HEK293T (cell line): Measurements from ENCODE around the gene CDCA3.

Experiments
- ARNT ChIP-seq: fragments of 450-650 bp; IDR thresholded peaks from 2 replicates; pipeline ENCODE4 v1.6.1; 2017; ENCODE audit warnings: mild to moderate bottlenecking
- BHLHE40 ChIP-seq: fragments of 450-650 bp; IDR thresholded peaks from 2 replicates; pipeline ENCODE4 v1.6.1; 2016; ENCODE audit warnings: mild to moderate bottlenecking, moderate library complexity, borderline replicate concordance
- CTBP1 ChIP-seq: fragments of 450-650 bp; IDR thresholded peaks from 2 replicates; pipeline ENCODE4 v1.6.1; 2016; ENCODE audit warnings: borderline replicate concordance
- ELF4 ChIP-seq: fragments of 450-650 bp; IDR thresholded peaks from 2 replicates; pipeline ENCODE4 v1.6.1; 2017; ENCODE audit warnings: antibody characterized with exemption
- FOXA1 ChIP-seq: fragments of 450-650 bp; IDR thresholded peaks from 2 replicates; pipeline ENCODE4 v1.6.1; 2016; ENCODE audit warnings: mild to moderate bottlenecking
- FOXM1 ChIP-seq: fragments of 450-650 bp; IDR thresholded peaks from 2 replicates; pipeline ENCODE4 v1.6.1; 2017; ENCODE audit warnings: mild to moderate bottlenecking, borderline replicate concordance
- HDGF ChIP-seq: fragments of 450-650 bp; IDR thresholded peaks from 2 replicates; pipeline ENCODE4 v1.6.1; 2017; ENCODE audit warnings: antibody characterized with exemption, borderline replicate concordance
- L3MBTL2 ChIP-seq: fragments of 450-650 bp; conservative IDR thresholded peaks from 2 replicates; pipeline ENCODE4 v1.6.1; 2016; ENCODE audit warnings: mild to moderate bottlenecking
- NFRKB ChIP-seq: fragments of 450-650 bp; IDR thresholded peaks from 2 replicates; pipeline ENCODE4 v1.6.1; 2016; ENCODE audit warnings: mild to moderate bottlenecking, moderate library complexity
- PKNOX1 ChIP-seq: fragments of 450-650 bp; IDR thresholded peaks from 2 replicates; pipeline ENCODE4 v1.6.1; 2016
- SP1 ChIP-seq: fragments of 450-650 bp; IDR thresholded peaks from 2 replicates; pipeline ENCODE4 v1.6.1; 2017
- SUZ12 ChIP-seq: fragments of 450-650 bp; IDR thresholded peaks from 2 replicates; pipeline ENCODE4 v1.6.1; 2016; ENCODE audit warnings: mild to moderate bottlenecking
- TARDBP ChIP-seq: fragments of 450-650 bp; IDR thresholded peaks from 2 replicates; pipeline ENCODE4 v1.6.1; 2016
- ZNF384 ChIP-seq: fragments of 450-650 bp; IDR thresholded peaks from 2 replicates; pipeline ENCODE4 v1.6.1; 2016

- TF ChIP-seq FOXA1 (no peak), FOXM1 (no peak), ZNF384 (no peak), TARDBP (no peak), SP1 (no peak), ELF4 (no peak), PKNOX1 (no peak), NFRKB (no peak), L3MBTL2 (no peak), CTBP1 (no peak), SUZ12 (no peak), ARNT (no peak), BHLHE40 (no peak), HDGF (no peak)
Observed at GRCh38 chr12:6888360-6888759, 37.3 kb upstream of the CDCA3 start.
